ENCODE data around the gene TRIM6.

The TRIM6 gene

GRCh38 chr11:5621580-5621979, 25.1 kb downstream of the TRIM6 start:
- TF ChIP-seq, protein P1, sequence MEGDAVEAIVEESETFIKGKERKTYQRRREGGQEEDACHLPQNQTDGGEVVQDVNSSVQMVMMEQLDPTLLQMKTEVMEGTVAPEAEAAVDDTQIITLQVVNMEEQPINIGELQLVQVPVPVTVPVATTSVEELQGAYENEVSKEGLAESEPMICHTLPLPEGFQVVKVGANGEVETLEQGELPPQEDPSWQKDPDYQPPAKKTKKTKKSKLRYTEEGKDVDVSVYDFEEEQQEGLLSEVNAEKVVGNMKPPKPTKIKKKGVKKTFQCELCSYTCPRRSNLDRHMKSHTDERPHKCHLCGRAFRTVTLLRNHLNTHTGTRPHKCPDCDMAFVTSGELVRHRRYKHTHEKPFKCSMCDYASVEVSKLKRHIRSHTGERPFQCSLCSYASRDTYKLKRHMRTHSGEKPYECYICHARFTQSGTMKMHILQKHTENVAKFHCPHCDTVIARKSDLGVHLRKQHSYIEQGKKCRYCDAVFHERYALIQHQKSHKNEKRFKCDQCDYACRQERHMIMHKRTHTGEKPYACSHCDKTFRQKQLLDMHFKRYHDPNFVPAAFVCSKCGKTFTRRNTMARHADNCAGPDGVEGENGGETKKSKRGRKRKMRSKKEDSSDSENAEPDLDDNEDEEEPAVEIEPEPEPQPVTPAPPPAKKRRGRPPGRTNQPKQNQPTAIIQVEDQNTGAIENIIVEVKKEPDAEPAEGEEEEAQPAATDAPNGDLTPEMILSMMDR (IDR thresholded peaks at IDR 0.05; ENCODE audit: control insufficient read depth, extremely low read depth, insufficient read depth) = no peak
- no peak overlapping the region for H3K4me3 ChIP-seq (ENCODE audit: low read depth, low read length)
- no peak for DNase-seq (ENCODE audit: low read depth)

- DNase-seq (ENCODE audit: low read depth) = no peak
- TF ChIP-seq, protein P1 (IDR thresholded peaks at IDR 0.05; ENCODE audit: control insufficient read depth, extremely low read depth, insufficient read depth) = no peak
- no peak overlapping the region for H3K4me3 ChIP-seq (ENCODE audit: low read depth, low read length)
These were observed 26.4 kb downstream of the TRIM6 start for GRCh38 chr11:5622802-5623201.

GRCh38 chr11:5624489-5625279, 28.2 kb downstream of the TRIM6 start, which contains the start of gene TRIM34:
TSS of gene TRIM34 (plus strand) at chr11:5625001. CDS start at chr11:5632332, 7,331 bp downstream.
- peak within 1 kb of the TSS; percentile 47 for H3K4me3 ChIP-seq (ENCODE audit: low read depth, low read length)
- no peak for DNase-seq (ENCODE audit: low read depth)
- TF ChIP-seq, protein P1 (IDR thresholded peaks at IDR 0.05; ENCODE audit: control insufficient read depth, extremely low read depth, insufficient read depth) = no peak

DNA sequence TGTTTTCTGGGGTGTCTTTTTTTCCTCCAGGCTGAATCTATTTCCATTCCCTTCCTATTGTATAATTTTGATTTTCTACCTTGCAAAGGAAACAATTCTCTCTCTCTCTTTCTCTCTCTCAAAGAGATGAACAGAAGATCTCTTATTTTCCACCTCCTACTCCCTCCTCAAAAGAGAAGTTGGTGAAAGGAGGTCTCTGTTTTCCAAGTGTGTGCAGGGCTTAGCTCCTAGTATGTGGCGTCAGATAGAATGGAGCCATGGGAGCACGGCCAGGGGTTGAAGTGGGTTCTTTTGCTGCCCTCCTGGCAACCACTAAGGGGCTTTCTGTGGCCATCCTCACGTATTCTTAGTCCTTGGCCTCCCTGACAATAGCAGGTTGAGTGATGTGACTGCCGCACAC, 28.8 kb downstream of the TRIM6 start:
- TF ChIP-seq, protein P1 (IDR thresholded peaks at IDR 0.05; ENCODE audit: control insufficient read depth, extremely low read depth, insufficient read depth) = no peak
- peak overlapping the region; percentile 47 for H3K4me3 ChIP-seq (ENCODE audit: low read depth, low read length)
- no peak for DNase-seq (ENCODE audit: low read depth)

DNA sequence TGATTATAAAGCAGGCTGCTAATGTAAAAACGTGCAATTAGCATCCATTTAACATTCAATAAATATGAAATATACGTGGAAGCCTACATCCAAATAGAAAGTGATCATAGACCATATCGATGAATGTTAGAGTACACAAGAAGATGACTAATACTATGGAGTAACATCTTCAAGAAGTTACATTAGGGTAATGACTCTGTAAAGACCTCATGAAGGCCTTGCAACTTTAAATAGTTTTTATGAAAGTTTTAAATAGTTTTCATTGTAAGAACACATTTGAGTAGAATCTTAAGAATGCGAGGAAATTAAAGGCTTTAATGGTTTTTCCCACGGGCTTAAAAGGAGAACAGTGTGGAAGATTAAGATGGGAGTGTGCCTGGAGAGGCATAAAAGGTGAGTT, 29.8 kb downstream of the TRIM6 start:
- H3K4me3 ChIP-seq (ENCODE audit: low read depth, low read length) = no peak overlapping the region
- TF ChIP-seq, protein P1 (IDR thresholded peaks at IDR 0.05; ENCODE audit: control insufficient read depth, extremely low read depth, insufficient read depth) = no peak
- DNase-seq (ENCODE audit: low read depth) = no peak

- TF ChIP-seq, protein P1 (IDR thresholded peaks at IDR 0.05; ENCODE audit: control insufficient read depth, extremely low read depth, insufficient read depth) = no peak
- no peak overlapping the region for H3K4me3 ChIP-seq (ENCODE audit: low read depth, low read length)
- no peak for DNase-seq (ENCODE audit: low read depth)
These were observed 35.0 kb downstream of the TRIM6 start for GRCh38 chr11:5631417-5631816.
